Uterus (tissue), 2 donors: ENCODE measurements around the gene ACOXL.

Experiments used
- CTCF ChIP-seq, 4 experiments: fragments of 200-600 bp in 2 of 4; fragments of 450-650 bp in 2 of 4; sonication (generic) in 2 of 4; IDR thresholded peaks; one replicate each; pipeline ENCODE4 v1.5.1; 2016 to 2019; ENCODE audit warnings: antibody characterized with exemption in 4 of 4, mild to moderate bottlenecking in 2 of 4, moderate library complexity in 1 of 4
- POLR2A ChIP-seq, 2 donors: fragments of 450-650 bp; IDR thresholded peaks; one replicate each; pipeline ENCODE4 v1.6.1; 2016; ENCODE audit warnings: antibody characterized with exemption in 2 of 2, mild to moderate bottlenecking in 1 of 2, moderate library complexity in 1 of 2

- TF ChIP-seq CTCF (IDR thresholded peaks at IDR 0.05), result no peak
- no peak for TF ChIP-seq POLR2A (IDR thresholded peaks at IDR 0.05)
Measured at GRCh38 chr2:110860630-110861029, 128.3 kb downstream of the ACOXL start.
